IMR-90 (cell line): ENCODE data around the gene ZMAT5. TPM values are rescaled to one million over a fixed set of nuclear protein-coding genes. Genes with fewer than 3 reads are reported as not detected.

Experiments
- ATAC-seq: fragments of 200-7000 bp; cut with Tn5 transposase; 2 replicates; pipeline ENCODE4 v1.9.1; 2020; ENCODE audit warnings: low read depth, mild to moderate bottlenecking, moderate library complexity
- BruUV-seq: library from RNA; stranded (reverse); fragments of 400-500 nt; replicated peaks from 2 replicates; lab custom pipeline; 2021; lab: Mats Ljungman, UMichigan
- CTCF ChIA-PET: fragments of 300-600 bp; formaldehyde crosslinking; extraction: SDS; loops from one replicate; lab custom pipeline; 2021; ENCODE audit warnings: antibody characterized with exemption; lab: Yijun Ruan, JAX
- POLR2A ChIA-PET: fragments of 300-600 bp; sonication (Branson Sonifier 250); formaldehyde crosslinking; loops from one replicate; lab custom pipeline; 2022; ENCODE audit warnings: antibody characterized with exemption; ENCODE audit not compliant: unreplicated experiment; lab: Charles Lee
- DNase-seq: peaks from one replicate; pipeline ENCODE4 v3.0.0; 2013
- H2AFZ ChIP-seq: replicated peaks from 2 replicates; pipeline ENCODE3; 2013; ENCODE audit warnings: low read length, mild to moderate bottlenecking; ENCODE audit not compliant: poor library complexity
- H2AK5ac ChIP-seq: 2 replicates; pipeline ENCODE4 v1.6.1; 2013; ENCODE audit warnings: low read depth, low read length, inconsistent platforms
- H2AK9ac ChIP-seq: replicated peaks from 2 replicates; pipeline ENCODE3; 2013; ENCODE audit warnings: mild to moderate bottlenecking, low read depth, low read length, moderate library complexity; ENCODE audit not compliant: poor library complexity
- H2BK120ac ChIP-seq: 2 replicates; pipeline ENCODE4 v1.6.1; 2013; ENCODE audit warnings: low read depth, low read length, inconsistent platforms
- H2BK15ac ChIP-seq: 3 replicates; pipeline ENCODE4 v1.6.1; 2013; ENCODE audit warnings: low read depth, low read length, inconsistent platforms
- H2BK20ac ChIP-seq: 2 replicates; pipeline ENCODE4 v1.6.1; 2013; ENCODE audit warnings: low read depth, mild to moderate bottlenecking, inconsistent platforms, low read length, moderate library complexity
- H2BK5ac ChIP-seq: 2 replicates; pipeline ENCODE4 v1.6.1; 2013; ENCODE audit warnings: mild to moderate bottlenecking, low read depth, low read length, inconsistent platforms; ENCODE audit not compliant: poor library complexity, severe bottlenecking
- H3K14ac ChIP-seq: replicated peaks from 2 replicates; pipeline ENCODE4 v1.6.1; 2013; ENCODE audit warnings: low read depth, low read length, inconsistent platforms
- H3K18ac ChIP-seq: 2 replicates; pipeline ENCODE4 v1.6.1; 2013; ENCODE audit warnings: low read depth, low read length, control low read depth
- H3K23ac ChIP-seq: 2 replicates; pipeline ENCODE4 v1.6.1; 2013; ENCODE audit warnings: low read depth, low read length, inconsistent platforms
- H3K27ac ChIP-seq: 2 replicates; pipeline ENCODE4 v1.5.1; 2013; ENCODE audit warnings: mild to moderate bottlenecking, control low read depth, low read length; ENCODE audit not compliant: insufficient read depth
- H3K27me3 ChIP-seq: 2 replicates; pipeline ENCODE4 v1.6.1; 2013; ENCODE audit warnings: low read length; ENCODE audit not compliant: control insufficient read depth, insufficient read depth
- H3K36me3 ChIP-seq: 2 replicates; pipeline ENCODE4 v1.6.1; 2013; ENCODE audit warnings: low read length, mixed read lengths; ENCODE audit not compliant: control insufficient read depth, insufficient read depth
- H3K4ac ChIP-seq: 2 replicates; pipeline ENCODE4 v1.6.1; 2013; ENCODE audit warnings: low read depth, low read length, inconsistent platforms
- H3K4me1 ChIP-seq: 2 replicates; pipeline ENCODE4 v1.6.1; 2013; ENCODE audit warnings: low read length, mixed read lengths; ENCODE audit not compliant: control insufficient read depth, insufficient read depth
- H3K4me2 ChIP-seq: 2 replicates; pipeline ENCODE4 v1.6.1; 2013; ENCODE audit warnings: low read depth, mild to moderate bottlenecking, control low read depth, low read length, moderate library complexity
- H3K4me3 ChIP-seq: 2 replicates; pipeline ENCODE4 v1.5.1; 2013; ENCODE audit warnings: low read depth, mild to moderate bottlenecking, control low read depth, low read length, moderate library complexity; ENCODE audit not compliant: insufficient read depth
- H3K56ac ChIP-seq: 2 replicates; pipeline ENCODE4 v1.6.1; 2013; ENCODE audit warnings: low read length, inconsistent platforms; ENCODE audit not compliant: insufficient read depth; ENCODE audit errors: extremely low read depth
- H3K79me1 ChIP-seq, 2 experiments: 2 replicates each; pipeline ENCODE4 v1.6.1; 2013; ENCODE audit warnings: low read length in 2 of 2, inconsistent platforms in 1 of 2, low read depth in 1 of 2
- H3K9ac ChIP-seq: 2 replicates; pipeline ENCODE4 v1.6.1; 2013; ENCODE audit warnings: low read depth, low read length, control low read depth
- H3K9me1 ChIP-seq: 2 replicates; pipeline ENCODE4 v1.6.1; 2013; ENCODE audit warnings: low read length, inconsistent platforms; ENCODE audit not compliant: insufficient read depth
- H3K9me3 ChIP-seq: 2 replicates; pipeline ENCODE4 v1.6.1; 2013; ENCODE audit warnings: low read length; ENCODE audit not compliant: control insufficient read depth, insufficient read depth
- H4K20me1 ChIP-seq: 2 replicates; pipeline ENCODE4 v1.6.1; 2013; ENCODE audit warnings: low read length, inconsistent platforms; ENCODE audit not compliant: insufficient read depth
- H4K5ac ChIP-seq: 2 replicates; pipeline ENCODE4 v1.6.1; 2013; ENCODE audit warnings: mild to moderate bottlenecking, low read depth, low read length, control low read depth
- H4K8ac ChIP-seq, 2 experiments: 2 replicates each; pipeline ENCODE4 v1.6.1; 2013; ENCODE audit warnings: low read depth in 2 of 2, low read length in 2 of 2, control low read depth in 1 of 2, inconsistent platforms in 1 of 2
- H4K91ac ChIP-seq: 2 replicates; pipeline ENCODE4 v1.6.1; 2013; ENCODE audit warnings: low read depth, low read length, inconsistent platforms; ENCODE audit not compliant: insufficient read depth
- BHLHE40 ChIP-seq: fragments of 150-350 bp; IDR thresholded peaks from 2 replicates; pipeline ENCODE4 v1.6.1; 2016; ENCODE audit warnings: mild to moderate bottlenecking, low read depth, low read length
- CEBPB ChIP-seq: IDR thresholded peaks from 2 replicates; pipeline ENCODE4 v1.6.1; 2012; ENCODE audit warnings: low read depth, low read length, improper control_type of control experiment
- FOS ChIP-seq: fragments of 150-350 bp; IDR thresholded peaks from 2 replicates; pipeline ENCODE4 v1.6.1; 2016; ENCODE audit warnings: low read depth, low read length
- MAFK ChIP-seq: IDR thresholded peaks from 2 replicates; pipeline ENCODE4 v1.6.1; 2012; ENCODE audit warnings: low read depth, low read length, improper control_type of control experiment
- MXI1 ChIP-seq: IDR thresholded peaks from 2 replicates; pipeline ENCODE4 v1.6.1; 2012; ENCODE audit warnings: low read depth, mild to moderate bottlenecking, low read length, moderate library complexity, borderline replicate concordance
- NFE2L2 ChIP-seq: fragments of 150-350 bp; IDR thresholded peaks from 2 replicates; pipeline ENCODE4 v1.6.1; 2016; ENCODE audit warnings: low read depth, mild to moderate bottlenecking, low read length
- RAD21 ChIP-seq: IDR thresholded peaks from 2 replicates; pipeline ENCODE4 v1.6.1; 2012; ENCODE audit warnings: low read length, improper control_type of control experiment
- RCOR1 ChIP-seq: IDR thresholded peaks from 2 replicates; pipeline ENCODE4 v1.6.1; 2012; ENCODE audit warnings: mild to moderate bottlenecking, low read length, improper control_type of control experiment; ENCODE audit not compliant: insufficient replicate concordance
- RFX5 ChIP-seq: IDR thresholded peaks from 2 replicates; pipeline ENCODE4 v1.8.0; 2012; ENCODE audit warnings: low read depth, mild to moderate bottlenecking, low read length, moderate library complexity
- SMC3 ChIP-seq: fragments of 150-350 bp; IDR thresholded peaks from 2 replicates; pipeline ENCODE4 v1.6.1; 2016; ENCODE audit warnings: low read depth, mild to moderate bottlenecking, antibody characterized with exemption, low read length, moderate library complexity
- WGBS, 2 experiments: methylation state at CpG; one replicate each; pipeline versions ENCODE4 v1.1.5 to v1.1.7; 2013; ENCODE audit warnings: missing lambda C conversion rate in 2 of 2; ENCODE audit not compliant: insufficient read length in 1 of 2; ENCODE audit errors: extremely low coverage in 2 of 2; 5-methylcytosine and 5-hydroxymethylcytosine counted together
- dilution Hi-C: fragments of 300-500 bp; cut with HindIII; formaldehyde crosslinking; loops from one replicate; pipeline ENCODE4 v1.14.3; 2018; ENCODE audit warnings: low sequenced_read_pairs; ENCODE audit not compliant: unreplicated experiment
- in situ Hi-C: fragments of 300-500 bp; cut with MboI; formaldehyde crosslinking; loops from 3 replicates; pipeline ENCODE4 v1.14.3; 2019; ENCODE audit warnings: low sequenced_read_pairs, inconsistent platforms, mixed read lengths
- intact Hi-C: fragments of 100-400 bp; cut with micrococcal nuclease; formaldehyde crosslinking; loops from 2 replicates; pipeline ENCODE4 v1.10.0; 2022
- polyA plus RNA-seq, 3 experiments: library from polyadenylated mRNA; depleted of rRNA; stranded (reverse); fragments of >200 nt; gene quantifications; 2 replicates each; pipeline ENCODE4 v1.2.3, GENCODE V29; 2012; ENCODE audit warnings: low replicate concordance in 1 of 3
- total RNA-seq: library from RNA; depleted of rRNA; stranded (reverse); fragments of >200 nt; gene quantifications from 2 replicates; pipeline ENCODE4 v1.2.3, GENCODE V29; 2012
- TF ChIP-seq, protein P1 (sequence below): conservative IDR thresholded peaks from 2 replicates; pipeline ENCODE4 v1.5.1; 2012; ENCODE audit warnings: mild to moderate bottlenecking, low read depth, low read length, improper control_type of control experiment
- TF ChIP-seq, protein P2 (sequence below): fragments of 150-350 bp; IDR thresholded peaks from 2 replicates; pipeline ENCODE4 v1.6.1; 2016; ENCODE audit warnings: low read depth, mild to moderate bottlenecking, low read length, moderate library complexity, borderline replicate concordance

The ZMAT5 gene
- total and polyA plus RNA-seq, 2 of the 4 experiments (the other 2 are of a cell fraction): 21.7 to 31.8 TPM

DNA sequence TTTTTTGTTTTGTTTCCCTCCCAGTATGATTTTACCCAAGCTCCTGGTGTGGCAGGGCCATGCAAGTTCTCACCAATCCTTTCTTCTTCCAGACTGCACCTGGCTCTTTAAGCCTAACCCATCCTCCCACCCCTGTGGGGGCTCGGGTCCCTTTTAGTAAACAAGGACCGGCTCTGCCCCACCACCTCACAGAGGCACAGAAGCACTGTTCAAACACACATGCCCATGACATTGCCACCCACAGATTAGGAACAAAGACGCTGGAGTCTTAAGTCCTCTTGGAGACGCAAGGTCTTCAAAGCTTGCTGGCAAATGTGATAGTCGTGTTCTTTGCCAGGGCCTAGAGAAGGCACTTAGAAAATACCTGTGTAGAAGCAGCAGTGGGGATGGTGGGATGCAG, 19.2 kb upstream of the ZMAT5 start:
- POLR2A ChIA-PET: no interaction called here
- H2AK5ac ChIP-seq: no peak overlapping the region
- peaks cover 16% of the 10 kb centered on the region for H3K4me1 ChIP-seq

More for the DNA sequence above, 19.2 kb upstream of the ZMAT5 start:
- Histone ChIP-seq H3K9me1 (peaks cover 9% of the 10 kb centered on the region), H4K20me1 (no peaks in the 10 kb centered on the region), H4K91ac (no peak overlapping the region), H3K36me3 (peaks cover 32% of the 10 kb centered on the region), H4K5ac (no peak overlapping the region), H3K4me2 (no peak overlapping the region), H3K23ac (no peak overlapping the region), H3K79me1 (peaks cover 0 to 7% of the 10 kb centered on the region in 2 experiments; a peak in 2 of 4 replicates), H3K27ac (no peak overlapping the region), H2BK120ac (no peak overlapping the region), H3K9me3 (no peaks in the 10 kb centered on the region), H3K9ac (no peak overlapping the region), H3K14ac (no peak overlapping the region), H2AK9ac (no peak overlapping the region), H2BK15ac (no peak overlapping the region), H3K4me3 (no peak overlapping the region), H2AFZ (peak overlapping the region; percentile 22), H3K56ac (no peak overlapping the region), H3K4ac (no peak overlapping the region), H3K27me3 (no peaks in the 10 kb centered on the region), H3K18ac (no peak overlapping the region), H4K8ac (no peak overlapping the region), H2BK20ac (no peak overlapping the region), H2BK5ac (no peak overlapping the region)
- no peak for ATAC-seq
- BruUV-seq: no TSS peak
- no peak for TF ChIP-seq CEBPB
- TF ChIP-seq FOS: no peak
- TF ChIP-seq BHLHE40: no peak
- TF ChIP-seq, protein P1, sequence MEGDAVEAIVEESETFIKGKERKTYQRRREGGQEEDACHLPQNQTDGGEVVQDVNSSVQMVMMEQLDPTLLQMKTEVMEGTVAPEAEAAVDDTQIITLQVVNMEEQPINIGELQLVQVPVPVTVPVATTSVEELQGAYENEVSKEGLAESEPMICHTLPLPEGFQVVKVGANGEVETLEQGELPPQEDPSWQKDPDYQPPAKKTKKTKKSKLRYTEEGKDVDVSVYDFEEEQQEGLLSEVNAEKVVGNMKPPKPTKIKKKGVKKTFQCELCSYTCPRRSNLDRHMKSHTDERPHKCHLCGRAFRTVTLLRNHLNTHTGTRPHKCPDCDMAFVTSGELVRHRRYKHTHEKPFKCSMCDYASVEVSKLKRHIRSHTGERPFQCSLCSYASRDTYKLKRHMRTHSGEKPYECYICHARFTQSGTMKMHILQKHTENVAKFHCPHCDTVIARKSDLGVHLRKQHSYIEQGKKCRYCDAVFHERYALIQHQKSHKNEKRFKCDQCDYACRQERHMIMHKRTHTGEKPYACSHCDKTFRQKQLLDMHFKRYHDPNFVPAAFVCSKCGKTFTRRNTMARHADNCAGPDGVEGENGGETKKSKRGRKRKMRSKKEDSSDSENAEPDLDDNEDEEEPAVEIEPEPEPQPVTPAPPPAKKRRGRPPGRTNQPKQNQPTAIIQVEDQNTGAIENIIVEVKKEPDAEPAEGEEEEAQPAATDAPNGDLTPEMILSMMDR: no peak
- no peak for TF ChIP-seq RCOR1
- no peak for TF ChIP-seq NFE2L2
- TF ChIP-seq RFX5: no peak
- TF ChIP-seq MAFK: no peak
- no peak for TF ChIP-seq SMC3
- TF ChIP-seq RAD21: no peak
- no peak for TF ChIP-seq MXI1
- TF ChIP-seq, protein P2, sequence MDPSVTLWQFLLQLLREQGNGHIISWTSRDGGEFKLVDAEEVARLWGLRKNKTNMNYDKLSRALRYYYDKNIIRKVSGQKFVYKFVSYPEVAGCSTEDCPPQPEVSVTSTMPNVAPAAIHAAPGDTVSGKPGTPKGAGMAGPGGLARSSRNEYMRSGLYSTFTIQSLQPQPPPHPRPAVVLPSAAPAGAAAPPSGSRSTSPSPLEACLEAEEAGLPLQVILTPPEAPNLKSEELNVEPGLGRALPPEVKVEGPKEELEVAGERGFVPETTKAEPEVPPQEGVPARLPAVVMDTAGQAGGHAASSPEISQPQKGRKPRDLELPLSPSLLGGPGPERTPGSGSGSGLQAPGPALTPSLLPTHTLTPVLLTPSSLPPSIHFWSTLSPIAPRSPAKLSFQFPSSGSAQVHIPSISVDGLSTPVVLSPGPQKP: no peak
- CTCF ChIA-PET: no interaction called here
- dilution Hi-C loops: no loop called here
- WGBS, 2 experiments: 14% methylated on average over 1 of the region's 5 CpGs; no CpG with 5 or more reads in 1 of the 2 experiments
- in situ Hi-C loops: no loop called here
- intact Hi-C loops: no loop called here
- no peak for DNase-seq
